ENCODE measurements around the gene RALGDS. TPM values are rescaled to one million over a fixed set of nuclear protein-coding genes. Genes with fewer than 3 reads are reported as not detected.

Gene RALGDS
- polyA plus RNA-seq, 4 donors = 32.2 to 47.1 (median 33.5) TPM

DNA sequence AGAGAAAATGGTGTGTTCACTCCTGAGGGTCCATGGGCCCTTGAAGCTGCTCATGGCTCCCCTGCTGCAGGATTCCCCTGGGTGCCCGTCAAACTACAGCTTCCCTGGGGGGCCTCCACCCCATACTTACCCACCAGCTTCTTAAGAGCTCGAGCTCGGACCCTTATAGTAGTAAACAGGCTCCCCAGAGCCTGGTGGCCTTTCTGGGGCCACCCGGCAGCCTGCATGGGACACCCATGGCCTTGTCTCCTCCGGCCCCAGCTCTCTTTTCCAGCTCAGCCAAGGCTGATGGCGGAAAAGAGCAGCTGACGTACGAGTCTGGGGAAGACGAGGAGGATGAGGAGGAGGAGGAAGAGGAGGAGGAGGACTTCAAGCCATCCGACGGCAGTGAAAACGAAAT, 63.5 kb downstream of the RALGDS start:
- no peak for DNase-seq (ENCODE audit: low read depth in 4 of 4, low spot score in 2 of 4)

- no peak for DNase-seq (ENCODE audit: low read depth in 4 of 4, low spot score in 2 of 4)
These were observed 64.0 kb downstream of the RALGDS start for GRCh38 chr9:133057006-133057405.

DNA sequence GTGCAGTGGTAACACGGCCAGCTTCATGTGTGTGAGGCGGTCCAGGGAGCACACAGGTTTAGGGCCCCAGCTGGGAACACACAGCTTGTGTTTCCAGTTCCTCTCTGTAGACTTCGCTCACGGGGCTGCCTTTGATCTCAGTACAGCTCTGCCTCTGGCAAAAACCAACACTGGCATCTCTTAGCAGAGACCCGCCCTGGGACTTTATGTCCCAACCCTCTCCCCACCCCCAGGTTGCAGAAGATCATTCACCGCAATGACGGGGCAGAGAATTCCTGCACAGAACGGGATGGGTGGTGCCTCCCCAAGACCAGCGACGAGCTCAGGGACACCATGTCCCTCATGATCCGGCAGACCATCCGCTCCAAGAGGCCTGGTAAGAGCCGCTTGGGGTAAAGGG, 64.5 kb downstream of the RALGDS start:
- no peak for DNase-seq (ENCODE audit: low read depth in 4 of 4, low spot score in 2 of 4)

DNA sequence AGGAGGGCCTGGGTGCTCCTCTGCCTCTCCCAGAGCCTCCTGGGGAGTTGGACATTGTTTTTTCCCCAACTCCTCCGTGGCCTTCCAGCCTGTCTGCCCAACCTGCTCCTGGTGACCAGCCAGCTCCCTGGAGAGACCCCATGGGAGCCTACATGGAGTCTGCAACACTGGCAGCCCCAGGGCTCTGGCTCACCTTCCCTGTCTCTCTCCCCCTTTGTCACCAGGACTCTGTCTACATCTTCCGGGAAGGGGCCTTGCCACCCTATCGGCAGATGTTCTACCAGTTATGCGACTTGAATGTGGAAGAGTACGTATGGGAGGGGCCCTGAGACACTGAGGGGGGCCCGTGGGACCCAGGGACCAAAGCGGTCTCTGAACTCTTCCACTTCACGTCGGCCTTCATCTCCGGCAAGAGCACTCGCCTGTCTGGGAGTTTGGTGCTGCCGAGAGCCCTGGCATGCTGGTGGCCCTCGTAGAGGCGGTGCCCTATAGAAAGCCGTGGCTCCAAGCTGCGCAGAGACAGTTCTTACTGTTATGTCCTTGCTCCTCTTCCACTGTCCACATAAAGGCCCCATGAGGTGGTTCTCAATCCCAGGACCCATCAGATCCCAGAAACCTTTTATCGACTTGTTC, 65.1 kb downstream of the RALGDS start:
- no peak for DNase-seq (ENCODE audit: low read depth in 4 of 4, low spot score in 2 of 4)

- no peak for DNase-seq (ENCODE audit: low read depth in 4 of 4, low spot score in 2 of 4)
These were observed 66.1 kb downstream of the RALGDS start for GRCh38 chr9:133054966-133055365.

- DNase-seq (ENCODE audit: low read depth in 4 of 4, low spot score in 2 of 4) = no peak
These were observed 66.7 kb downstream of the RALGDS start for GRCh38 chr9:133054194-133054890.

DNA sequence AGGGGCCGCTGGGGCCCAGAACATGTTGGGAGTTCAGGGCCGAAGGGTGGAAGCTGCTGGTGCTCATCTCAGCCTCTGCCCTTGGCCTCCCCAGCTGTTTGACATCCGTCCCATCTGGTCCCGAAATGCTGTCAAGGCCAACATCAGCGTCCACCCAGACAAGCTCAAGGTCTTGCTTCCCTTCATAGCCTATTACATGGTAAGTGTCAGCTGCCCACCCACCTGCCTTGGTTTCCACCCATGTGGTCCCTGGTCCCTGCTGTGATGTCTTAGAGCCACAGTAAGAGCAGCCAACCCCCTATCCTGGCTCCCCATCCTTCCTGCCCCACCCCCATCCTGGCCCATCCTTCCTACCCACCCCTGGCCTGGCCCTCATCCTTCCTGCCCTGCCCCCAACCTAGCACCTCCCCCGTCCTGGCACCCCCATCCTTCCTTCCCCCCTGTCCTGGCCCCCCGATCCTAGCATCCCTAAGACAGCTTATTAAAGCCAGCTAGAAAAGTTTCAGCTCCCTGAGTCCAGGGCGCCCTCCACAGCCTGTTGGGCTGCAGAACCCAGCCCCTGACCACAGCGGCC, 69.0 kb downstream of the RALGDS start:
- no peak for DNase-seq (ENCODE audit: low read depth in 4 of 4, low spot score in 2 of 4)

DNA sequence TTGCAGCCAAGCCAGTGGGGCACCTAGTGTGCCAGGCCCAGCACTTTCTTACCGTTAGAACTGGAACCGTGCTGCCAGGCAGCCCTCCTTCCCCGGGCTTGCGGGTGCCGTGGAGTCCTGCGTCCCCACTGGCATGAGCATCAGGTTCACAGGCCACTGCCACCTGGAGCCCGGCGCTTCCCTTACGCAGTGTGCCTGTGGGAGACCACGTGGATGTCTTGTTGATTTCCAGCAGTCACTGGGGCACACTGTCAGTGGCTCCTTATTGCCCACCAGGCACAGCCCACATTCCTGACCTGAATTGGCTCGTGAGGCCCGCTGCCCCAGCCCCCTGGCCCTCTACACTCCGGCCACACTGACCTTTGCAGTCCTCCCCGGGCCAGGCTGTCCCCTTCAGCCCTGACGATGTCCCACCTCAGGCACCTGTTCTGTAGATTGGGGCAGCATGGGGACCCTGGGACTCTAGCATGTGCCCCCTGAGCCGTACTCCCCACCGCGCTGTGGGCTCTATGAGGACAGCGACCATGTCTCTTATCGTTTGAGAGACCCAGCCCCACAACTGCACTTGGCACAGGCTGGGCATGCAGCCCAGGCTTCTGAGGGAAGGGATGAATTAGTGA, 69.6 kb downstream of the RALGDS start:
- no peak for DNase-seq (ENCODE audit: low read depth in 4 of 4, low spot score in 2 of 4)

- no peak for DNase-seq (ENCODE audit: low read depth in 4 of 4, low spot score in 2 of 4)
These were observed 70.3 kb downstream of the RALGDS start for GRCh38 chr9:133050781-133051180.

DNA sequence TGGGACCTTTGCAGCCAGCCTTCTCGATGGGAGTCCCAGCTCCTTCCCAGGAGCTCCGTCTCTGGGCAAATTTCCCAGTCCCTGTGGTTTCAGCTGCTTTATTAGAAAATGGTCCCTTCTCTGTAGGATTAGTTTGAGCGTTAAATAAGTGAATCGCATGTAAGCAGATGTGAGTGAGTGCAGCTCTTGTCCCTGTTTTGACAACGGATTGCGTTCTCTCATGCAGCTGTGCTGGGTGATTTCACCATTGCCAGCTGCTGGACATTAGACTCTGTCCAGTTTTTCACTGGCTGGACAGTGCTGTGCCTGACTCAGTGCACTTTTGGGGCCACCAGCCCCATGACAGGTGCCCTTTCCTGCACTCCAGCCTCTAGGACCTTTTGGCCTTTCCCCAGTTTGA, 70.9 kb downstream of the RALGDS start:
- no peak for DNase-seq (ENCODE audit: low read depth in 4 of 4, low spot score in 2 of 4)

DNA sequence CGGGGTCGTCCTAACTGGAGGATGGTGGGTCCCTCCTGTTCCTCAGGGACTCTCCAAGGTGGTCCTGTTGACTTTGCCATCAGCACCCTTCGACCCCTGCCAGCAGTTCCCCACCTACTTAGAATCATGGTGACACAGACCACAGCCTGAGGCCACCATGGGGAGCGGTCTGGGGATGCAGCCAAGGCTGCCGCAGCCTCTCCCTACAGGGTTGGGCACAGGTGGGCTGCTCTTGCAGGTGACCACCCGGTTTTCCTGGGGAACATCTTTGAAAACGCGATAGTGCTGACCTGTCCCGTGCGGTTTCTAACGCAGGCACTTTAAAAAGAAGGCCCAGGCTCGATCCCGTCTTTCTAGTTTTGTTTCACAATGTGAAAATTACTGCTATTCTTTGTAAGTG, 72.0 kb downstream of the RALGDS start:
- DNase-seq (ENCODE audit: low read depth in 4 of 4, low spot score in 2 of 4) = no peak

- DNase-seq (ENCODE audit: low read depth in 4 of 4, low spot score in 2 of 4) = no peak
These were observed 72.4 kb downstream of the RALGDS start for GRCh38 chr9:133048595-133048994.

Other genes starting within 250 kb of the RALGDS start
- gene AK8, start 243.0 kb downstream of the RALGDS start, polyA plus RNA-seq (ENCODE audit: insufficient read length in 4 of 4) = 1 to 10 TPM; 2.9 to 4.0 (median 3.7) TPM
- 10 to 100 TPM in 2 of 4 donors, 1 to 10 TPM in 2; 8.8 to 11.6 (median 9.5) TPM for gene SPACA9, start 242.3 kb downstream of the RALGDS start, polyA plus RNA-seq (ENCODE audit: insufficient read length in 4 of 4)
- 10 to 100 TPM; 29.5 to 67.4 (median 45.0) TPM for gene TSC1, start 176.6 kb downstream of the RALGDS start, polyA plus RNA-seq (ENCODE audit: insufficient read length in 4 of 4)
- 1 to 10 TPM in 1 of 4 donors, under 1 TPM in 3; 0.71 to 1.0 (median 0.91) TPM for gene GFI1B, start 142.5 kb downstream of the RALGDS start, polyA plus RNA-seq (ENCODE audit: insufficient read length in 4 of 4)
- gene GTF3C5, start 90.2 kb downstream of the RALGDS start, polyA plus RNA-seq (ENCODE audit: insufficient read length in 4 of 4) = 10 to 100 TPM; 61.3 to 85.1 (median 67.9) TPM
- 1 to 10 TPM; 3.5 to 5.8 (median 5.0) TPM for gene CEL, start 59.3 kb downstream of the RALGDS start, polyA plus RNA-seq (ENCODE audit: insufficient read length in 4 of 4)
- 1 to 10 TPM; 1.9 to 3.1 (median 2.8) TPM for gene GBGT1, start 42.7 kb upstream of the RALGDS start, polyA plus RNA-seq (ENCODE audit: insufficient read length in 4 of 4)
- gene OBP2B, start 88.0 kb upstream of the RALGDS start, polyA plus RNA-seq (ENCODE audit: insufficient read length in 4 of 4) = under 1 TPM in 3 of 4 donors, not detected in 1; 0.17 to 0.28 (median 0.22) TPM
- gene ABO, start 154.0 kb upstream of the RALGDS start, polyA plus RNA-seq (ENCODE audit: insufficient read length in 4 of 4) = 10 to 100 TPM; 13.2 to 32.8 (median 18.4) TPM
- gene SURF6, start 214.9 kb upstream of the RALGDS start, polyA plus RNA-seq (ENCODE audit: insufficient read length in 4 of 4) = 10 to 100 TPM; 27.2 to 38.2 (median 32.2) TPM
- gene MED22, start 226.9 kb upstream of the RALGDS start, polyA plus RNA-seq (ENCODE audit: insufficient read length in 4 of 4) = 10 to 100 TPM; 25.7 to 34.8 (median 30.6) TPM
- gene RPL7A, start 227.0 kb upstream of the RALGDS start, polyA plus RNA-seq (ENCODE audit: insufficient read length in 4 of 4) = 1,000 to 10,000 TPM; 2,281 to 2,842 (median 2,604) TPM
- gene SURF1, start 235.2 kb upstream of the RALGDS start, polyA plus RNA-seq (ENCODE audit: insufficient read length in 4 of 4) = 10 to 100 TPM; 34.5 to 46.9 (median 43.5) TPM
- 10 to 100 TPM; 21.6 to 28.6 (median 24.5) TPM for gene SURF2, start 235.3 kb upstream of the RALGDS start, polyA plus RNA-seq (ENCODE audit: insufficient read length in 4 of 4)

All from left renal cortex interstitium (tissue), 4 donors.